PC-9 (cell line): ENCODE results near the gene FAHD1.
"Not testable (repeated sequence)": the region's sequence is repeated elsewhere in the genome, so short reads cannot be mapped to it uniquely, and the experiment has no call there.

Source experiments
- CTCF ChIP-seq: fragments of 200-600 bp; sonication (generic); conservative IDR thresholded peaks from 2 replicates; pipeline ENCODE4 v1.6.1; 2017; ENCODE audit warnings: mixed run types, antibody characterized with exemption, mild to moderate bottlenecking, moderate library complexity
- EZH2 ChIP-seq: fragments of 200-600 bp; sonication (generic); IDR thresholded peaks from 2 replicates; pipeline ENCODE4 v1.8.0; 2017; ENCODE audit warnings: antibody characterized with exemption, low read depth

DNA sequence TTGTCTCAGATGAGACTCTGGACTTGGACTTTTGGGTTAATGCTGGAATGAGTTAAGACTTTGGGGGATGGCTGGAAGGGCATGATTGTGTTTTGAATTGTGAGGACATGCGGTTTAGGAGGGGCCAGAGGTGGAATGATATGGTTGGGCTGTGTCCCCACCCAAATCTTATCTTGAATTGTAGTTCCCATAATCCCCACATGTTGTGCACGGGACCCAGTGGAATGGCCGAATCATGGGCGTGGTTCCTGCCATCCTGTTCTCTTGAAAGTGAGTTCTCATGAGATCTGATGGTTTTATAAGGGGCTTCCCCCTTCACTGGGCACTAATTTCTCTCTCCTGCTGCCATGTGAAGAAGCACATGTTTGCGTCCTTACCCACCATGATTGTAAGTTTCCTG is 27.7 kb upstream of the FAHD1 start:
- TF ChIP-seq CTCF, EZH2: not testable (repeated sequence)
